ENCODE data around the gene STC2. TPM values are rescaled to one million over a fixed set of nuclear protein-coding genes. Genes with fewer than 3 reads are reported as not detected.

Gene STC2
- total RNA-seq, 4 donors from 2014 or later: 0.72 to 7.6 (median 5.7) TPM

GRCh38 chr5:173299820-173300219 is 28.4 kb downstream of the STC2 start:
- DNase-seq (ENCODE audit: low spot score in 2 of 2): no peak
- H3K4me1 ChIP-seq: peaks cover 8% of the 10 kb centered on the region
- TF ChIP-seq POLR2A (IDR thresholded peaks at IDR 0.05) (no peak), POLR2AphosphoS5 (IDR thresholded peaks at IDR 0.05) (no peak), EP300 (IDR thresholded peaks at IDR 0.05) (no peak), CTCF (IDR thresholded peaks at IDR 0.05) (no peak)
- H3K27ac ChIP-seq: no peak overlapping the region
- H3K9me3 ChIP-seq: no peaks in the 10 kb centered on the region
- WGBS: 92% methylated on average over 7 of the region's 7 CpGs
- no peak overlapping the region for H3K4me3 ChIP-seq
- H3K27me3 ChIP-seq: peaks cover 2% of the 10 kb centered on the region
- H3K36me3 ChIP-seq: no peaks in the 10 kb centered on the region

- H3K4me3 ChIP-seq: no peak overlapping the region
Measured at GRCh38 chr5:173298213-173298926, 29.8 kb downstream of the STC2 start.

GRCh38 chr5:173297813-173298212 is 30.4 kb downstream of the STC2 start:
- Histone ChIP-seq H3K9me3 (no peaks in the 10 kb centered on the region), H3K27me3 (peaks cover 9% of the 10 kb centered on the region), H3K4me3 (no peak overlapping the region), H3K4me1 (peaks cover 15% of the 10 kb centered on the region), H3K27ac (no peak overlapping the region), H3K36me3 (no peaks in the 10 kb centered on the region)
- 85% methylated on average over 8 of the region's 8 CpGs for WGBS
- no peak for DNase-seq (ENCODE audit: low spot score in 2 of 2)
- no peak for TF ChIP-seq CTCF (IDR thresholded peaks at IDR 0.05)
- TF ChIP-seq EP300 (IDR thresholded peaks at IDR 0.05): no peak
- no peak for TF ChIP-seq POLR2AphosphoS5 (IDR thresholded peaks at IDR 0.05)
- TF ChIP-seq POLR2A (IDR thresholded peaks at IDR 0.05): no peak

More at GRCh38 chr5:173298213-173298926, 29.8 kb downstream of the STC2 start:
- no peaks in the 10 kb centered on the region for H3K9me3 ChIP-seq
- H3K4me1 ChIP-seq: peaks cover 17% of the 10 kb centered on the region
- 61% methylated on average over 19 of the region's 19 CpGs for WGBS
- no peak overlapping the region for H3K27ac ChIP-seq
- no peak for DNase-seq (ENCODE audit: low spot score in 2 of 2)
- H3K27me3 ChIP-seq: peaks cover 9% of the 10 kb centered on the region
- no peak for TF ChIP-seq POLR2AphosphoS5 (IDR thresholded peaks at IDR 0.05)
- TF ChIP-seq POLR2A (IDR thresholded peaks at IDR 0.05): no peak
- no peak for TF ChIP-seq EP300 (IDR thresholded peaks at IDR 0.05)
- TF ChIP-seq CTCF (IDR thresholded peaks at IDR 0.05): no peak
- H3K36me3 ChIP-seq: no peaks in the 10 kb centered on the region

- peaks cover 13% of the 10 kb centered on the region for H3K4me1 ChIP-seq
- no peak for DNase-seq (ENCODE audit: low spot score in 2 of 2)
- no peak overlapping the region for H3K4me3 ChIP-seq
- H3K27me3 ChIP-seq: peaks cover 9% of the 10 kb centered on the region
- no peaks in the 10 kb centered on the region for H3K9me3 ChIP-seq
- H3K36me3 ChIP-seq: no peaks in the 10 kb centered on the region
- TF ChIP-seq CTCF (IDR thresholded peaks at IDR 0.05) (no peak), POLR2AphosphoS5 (IDR thresholded peaks at IDR 0.05) (no peak), EP300 (IDR thresholded peaks at IDR 0.05) (no peak), POLR2A (IDR thresholded peaks at IDR 0.05) (no peak)
- H3K27ac ChIP-seq: no peak overlapping the region
- WGBS: 95% methylated on average over 18 of the region's 25 CpGs
Measured at GRCh38 chr5:173296737-173297676, 31.2 kb downstream of the STC2 start.

GRCh38 chr5:173295796-173296195 is 32.4 kb downstream of the STC2 start:
- TF ChIP-seq CTCF (IDR thresholded peaks at IDR 0.05) (no peak), EP300 (IDR thresholded peaks at IDR 0.05) (no peak), POLR2A (IDR thresholded peaks at IDR 0.05) (no peak), POLR2AphosphoS5 (IDR thresholded peaks at IDR 0.05) (no peak)
- DNase-seq (ENCODE audit: low spot score in 2 of 2): no peak
- peaks cover 9% of the 10 kb centered on the region for H3K27me3 ChIP-seq
- H3K27ac ChIP-seq: no peak overlapping the region
- no peaks in the 10 kb centered on the region for H3K9me3 ChIP-seq
- peaks cover 13% of the 10 kb centered on the region for H3K4me1 ChIP-seq
- no peak overlapping the region for H3K4me3 ChIP-seq
- H3K36me3 ChIP-seq: no peaks in the 10 kb centered on the region
- 77% methylated on average over 1 of the region's 1 CpG for WGBS
